Neural crest cell (in vitro differentiated cells): ENCODE measurements around the gene LRRC75A. TPM values are rescaled to one million over a fixed set of nuclear protein-coding genes. Genes with fewer than 3 reads are reported as not detected.
A peak's percentile ranks its signal among the peaks of the same experiment; 100 is the strongest.

Experiments used
- DNase-seq: peaks from one replicate; pipeline ENCODE4 v3.0.0; 2021; ENCODE audit warnings: low read depth, mixed read lengths, low spot score
- H3K27ac Mint-ChIP-seq: one replicate; pipeline ENCODE4 v1.8.0; 2021; ENCODE audit warnings: mild to moderate bottlenecking, mixed read lengths; ENCODE audit not compliant: unreplicated experiment
- H3K27me3 Mint-ChIP-seq: 2 replicates; pipeline ENCODE4 v1.8.0; 2021; ENCODE audit warnings: low read depth, mild to moderate bottlenecking, mixed read lengths
- H3K36me3 Mint-ChIP-seq: 2 replicates; pipeline ENCODE4 v1.8.0; 2021; ENCODE audit warnings: low read depth, mild to moderate bottlenecking, mixed read lengths
- H3K4me1 Mint-ChIP-seq: 2 replicates; pipeline ENCODE4 v1.8.0; 2021; ENCODE audit warnings: mixed read lengths
- H3K4me3 Mint-ChIP-seq: one replicate; pipeline ENCODE4 v1.8.0; 2021; ENCODE audit warnings: mild to moderate bottlenecking, mixed read lengths
- H3K9me3 Mint-ChIP-seq: 2 replicates; pipeline ENCODE4 v1.8.0; 2021; ENCODE audit warnings: mixed read lengths
- total RNA-seq: library from RNA; stranded (reverse); gene quantifications from 2 replicates; pipeline ENCODE4 v1.2.1, GENCODE V29; 2021
- TF ChIP-seq, protein P1 (sequence below): fragments of 200-600 bp; sonication (generic); conservative IDR thresholded peaks from 2 replicates; pipeline ENCODE4 v1.5.0; 2021; ENCODE audit warnings: antibody characterized with exemption, mild to moderate bottlenecking

LRRC75A gene
- total RNA-seq, 1 donor from 2014 or later, result 5.6 TPM

GRCh38 chr17:16449121-16449570 lies 42.8 kb downstream of the LRRC75A start:
- peaks cover 5% of the 10 kb centered on the region for H3K27me3 Mint-ChIP-seq
- H3K36me3 Mint-ChIP-seq, result peaks cover 13% of the 10 kb centered on the region

GRCh38 chr17:16448490-16448889 lies 43.5 kb downstream of the LRRC75A start:
- H3K27me3 Mint-ChIP-seq, result peaks cover 6% of the 10 kb centered on the region
- no peak for DNase-seq
- TF ChIP-seq, protein P1, sequence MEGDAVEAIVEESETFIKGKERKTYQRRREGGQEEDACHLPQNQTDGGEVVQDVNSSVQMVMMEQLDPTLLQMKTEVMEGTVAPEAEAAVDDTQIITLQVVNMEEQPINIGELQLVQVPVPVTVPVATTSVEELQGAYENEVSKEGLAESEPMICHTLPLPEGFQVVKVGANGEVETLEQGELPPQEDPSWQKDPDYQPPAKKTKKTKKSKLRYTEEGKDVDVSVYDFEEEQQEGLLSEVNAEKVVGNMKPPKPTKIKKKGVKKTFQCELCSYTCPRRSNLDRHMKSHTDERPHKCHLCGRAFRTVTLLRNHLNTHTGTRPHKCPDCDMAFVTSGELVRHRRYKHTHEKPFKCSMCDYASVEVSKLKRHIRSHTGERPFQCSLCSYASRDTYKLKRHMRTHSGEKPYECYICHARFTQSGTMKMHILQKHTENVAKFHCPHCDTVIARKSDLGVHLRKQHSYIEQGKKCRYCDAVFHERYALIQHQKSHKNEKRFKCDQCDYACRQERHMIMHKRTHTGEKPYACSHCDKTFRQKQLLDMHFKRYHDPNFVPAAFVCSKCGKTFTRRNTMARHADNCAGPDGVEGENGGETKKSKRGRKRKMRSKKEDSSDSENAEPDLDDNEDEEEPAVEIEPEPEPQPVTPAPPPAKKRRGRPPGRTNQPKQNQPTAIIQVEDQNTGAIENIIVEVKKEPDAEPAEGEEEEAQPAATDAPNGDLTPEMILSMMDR, result no peak
- H3K27ac Mint-ChIP-seq, result peak overlapping the region; percentile 27
- peak overlapping the region; percentile 78 for H3K4me3 Mint-ChIP-seq
- peaks cover 33% of the 10 kb centered on the region for H3K4me1 Mint-ChIP-seq
- no peaks in the 10 kb centered on the region for H3K9me3 Mint-ChIP-seq
- peaks cover 14% of the 10 kb centered on the region for H3K36me3 Mint-ChIP-seq

More at GRCh38 chr17:16449121-16449570, 42.8 kb downstream of the LRRC75A start:
- TF ChIP-seq, protein P1, result no peak
- Mint-ChIP-seq H3K4me1 (peaks cover 32% of the 10 kb centered on the region), H3K4me3 (peak overlapping the region; percentile 78), H3K27ac (no peak overlapping the region), H3K9me3 (no peaks in the 10 kb centered on the region)
- no peak for DNase-seq

GRCh38 chr17:16447676-16448075 lies 44.3 kb downstream of the LRRC75A start:
- H3K4me3 Mint-ChIP-seq, result peak overlapping the region; percentile 78
- peaks cover 15% of the 10 kb centered on the region for H3K36me3 Mint-ChIP-seq
- peaks cover 6% of the 10 kb centered on the region for H3K27me3 Mint-ChIP-seq
- TF ChIP-seq, protein P1, result no peak
- no peak for DNase-seq
- H3K9me3 Mint-ChIP-seq, result no peaks in the 10 kb centered on the region
- no peak overlapping the region for H3K27ac Mint-ChIP-seq
- peaks cover 34% of the 10 kb centered on the region for H3K4me1 Mint-ChIP-seq

GRCh38 chr17:16446338-16446983 lies 45.5 kb downstream of the LRRC75A start:
- H3K36me3 Mint-ChIP-seq, result peaks cover 25% of the 10 kb centered on the region
- H3K9me3 Mint-ChIP-seq, result no peaks in the 10 kb centered on the region
- H3K4me3 Mint-ChIP-seq, result peak overlapping the region; percentile 23
- DNase-seq, result no peak
- TF ChIP-seq, protein P1, result no peak
- peaks cover 46% of the 10 kb centered on the region for H3K4me1 Mint-ChIP-seq
- peaks cover 6% of the 10 kb centered on the region for H3K27me3 Mint-ChIP-seq
- peak overlapping the region; percentile 46 for H3K27ac Mint-ChIP-seq

DNA sequence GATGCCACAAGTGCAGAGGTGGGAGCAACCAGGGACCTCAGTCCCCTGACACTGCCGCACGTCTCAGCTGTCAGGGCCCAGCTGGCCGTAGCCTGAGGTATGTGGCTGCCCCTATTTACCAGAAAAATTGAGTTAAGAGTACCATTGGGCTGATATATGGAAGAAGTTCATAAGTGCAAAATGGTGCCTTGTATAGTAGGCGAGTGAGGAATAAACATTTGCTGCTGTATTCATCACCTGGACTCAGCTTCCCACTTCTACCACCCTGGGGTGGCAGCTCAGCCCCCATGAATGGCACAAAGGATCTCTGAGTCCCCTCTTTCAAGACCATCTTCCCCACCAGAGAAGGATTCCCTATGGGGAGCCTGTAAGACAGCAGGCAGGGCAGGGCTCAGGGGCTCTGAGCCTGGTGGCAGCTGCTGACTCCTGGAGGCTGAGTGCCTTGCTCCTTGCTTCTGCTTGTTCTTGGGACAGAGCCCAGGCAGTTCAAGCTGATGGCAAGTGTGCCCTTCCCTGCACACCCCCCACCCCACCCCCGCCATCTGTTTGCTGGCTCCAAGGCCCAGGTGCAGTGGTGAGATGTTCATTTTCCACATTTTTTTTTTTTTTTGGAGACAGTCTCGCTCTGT lies 47.6 kb downstream of the LRRC75A start:
- H3K9me3 Mint-ChIP-seq, result no peaks in the 10 kb centered on the region
- no peak for DNase-seq
- TF ChIP-seq, protein P1, result no peak
- H3K36me3 Mint-ChIP-seq, result peaks cover 39% of the 10 kb centered on the region
- H3K4me1 Mint-ChIP-seq, result peaks cover 64% of the 10 kb centered on the region
- peaks cover 6% of the 10 kb centered on the region for H3K27me3 Mint-ChIP-seq
- H3K27ac Mint-ChIP-seq, result no peak overlapping the region
- H3K4me3 Mint-ChIP-seq, result peak overlapping the region; percentile 89
